CD14-positive monocyte (primary cell): ENCODE measurements around the gene LECT2. TPM values are rescaled to one million over a fixed set of nuclear protein-coding genes. Genes with fewer than 3 reads are reported as not detected.
A peak's percentile ranks its signal among the peaks of the same experiment; 100 is the strongest.

Source experiments
- DNase-seq, 3 donors: peaks; one replicate each; pipeline ENCODE4 v3.0.0-alpha.2; 2011 to 2022
- H2AFZ ChIP-seq: 2 replicates; pipeline ENCODE4 v1.6.0; 2012; ENCODE audit warnings: mild to moderate bottlenecking, low read depth, low read length, inconsistent platforms; ENCODE audit not compliant: insufficient read depth, poor library complexity, severe bottlenecking
- H3K27ac ChIP-seq, 2 donors: 1 replicate in 1 of 2; 2 replicates in 1 of 2; pipeline ENCODE4 v1.5.1; 2012 to 2013; ENCODE audit warnings: low read length in 2 of 2, control low read depth in 1 of 2, inconsistent platforms in 1 of 2, low read depth in 1 of 2, mild to moderate bottlenecking in 1 of 2
- H3K27me3 ChIP-seq, 2 donors: one replicate each; pipeline versions ENCODE4 v1.6.0 to v1.6.1; 2011 to 2013; ENCODE audit warnings: low read length in 2 of 2; ENCODE audit not compliant: control insufficient read depth in 2 of 2, insufficient read depth in 2 of 2
- H3K36me3 ChIP-seq, 2 donors: replicated peaks in 1 of 2; 1 replicate in 1 of 2; 2 replicates in 1 of 2; pipeline versions ENCODE4 v1.5.1 to v1.6.1; 2012 to 2013; ENCODE audit warnings: low read length in 2 of 2, control low read depth in 1 of 2, inconsistent platforms in 1 of 2, mild to moderate bottlenecking in 1 of 2; ENCODE audit not compliant: insufficient read depth in 2 of 2, control insufficient read depth in 1 of 2
- H3K4me1 ChIP-seq, 2 donors: 1 replicate in 1 of 2; 2 replicates in 1 of 2; pipeline versions ENCODE4 v1.5.1 to v1.6.1; 2012 to 2013; ENCODE audit warnings: low read length in 2 of 2, control low read depth in 1 of 2, inconsistent platforms in 1 of 2, mild to moderate bottlenecking in 1 of 2, moderate library complexity in 1 of 2; ENCODE audit not compliant: insufficient read depth in 2 of 2, control insufficient read depth in 1 of 2
- H3K4me2 ChIP-seq: replicated peaks from 2 replicates; pipeline ENCODE3; 2012; ENCODE audit warnings: low read length, moderate library complexity, mild to moderate bottlenecking; ENCODE audit not compliant: poor library complexity, severe bottlenecking; ENCODE audit errors: extremely low read depth
- H3K4me3 ChIP-seq, 3 experiments: fragments of 200-600 bp in 1 of 3; sonication (generic) in 1 of 3; replicated peaks in 1 of 3; 1 replicate in 2 of 3; 2 replicates in 1 of 3; pipeline ENCODE4 v1.5.1; 2011 to 2013; ENCODE audit warnings: low read length in 3 of 3, mild to moderate bottlenecking in 3 of 3, control low read depth in 2 of 3, low read depth in 2 of 3, inconsistent platforms in 1 of 3, moderate library complexity in 1 of 3
- H3K79me2 ChIP-seq: 2 replicates; pipeline ENCODE4 v1.6.0; 2012; ENCODE audit warnings: mild to moderate bottlenecking, control low read depth, inconsistent platforms, low read length, moderate library complexity; ENCODE audit not compliant: insufficient read depth
- H3K9ac ChIP-seq: 2 replicates; pipeline ENCODE4 v1.6.0; 2017; ENCODE audit warnings: low read length, mild to moderate bottlenecking; ENCODE audit not compliant: insufficient read depth, poor library complexity, severe bottlenecking
- H3K9me3 ChIP-seq, 2 donors: replicated peaks in 1 of 2; 1 replicate in 1 of 2; 2 replicates in 1 of 2; pipeline versions ENCODE4 v1.5.1 to v1.6.1; 2012 to 2013; ENCODE audit warnings: low read length in 2 of 2, control low read depth in 1 of 2; ENCODE audit not compliant: control insufficient read depth in 1 of 2, insufficient read depth in 1 of 2
- H4K20me1 ChIP-seq: 2 replicates; pipeline ENCODE4 v1.6.0; 2012; ENCODE audit warnings: mild to moderate bottlenecking, low read length, control low read depth, moderate library complexity; ENCODE audit not compliant: insufficient read depth
- H3K27ac Mint-ChIP-seq, 7 donors: one replicate each; pipeline ENCODE4 v1.8.0; 2020; ENCODE audit warnings: mild to moderate bottlenecking in 7 of 7, mixed read lengths in 7 of 7, moderate library complexity in 6 of 7, inconsistent platforms in 2 of 7
- H3K27me3 Mint-ChIP-seq, 3 donors: one replicate each; pipeline ENCODE4 v1.8.0; 2021 to 2022; ENCODE audit warnings: low read depth in 3 of 3, mild to moderate bottlenecking in 3 of 3, mixed read lengths in 3 of 3, moderate library complexity in 3 of 3, inconsistent platforms in 1 of 3
- H3K36me3 Mint-ChIP-seq, 2 donors: one replicate each; pipeline ENCODE4 v1.8.0; 2020; ENCODE audit warnings: mixed read lengths in 2 of 2, inconsistent platforms in 1 of 2, mild to moderate bottlenecking in 1 of 2
- H3K4me1 Mint-ChIP-seq: one replicate; pipeline ENCODE4 v1.8.0; 2020; ENCODE audit warnings: mild to moderate bottlenecking, mixed read lengths
- H3K4me3 Mint-ChIP-seq, 2 donors: one replicate each; pipeline ENCODE4 v1.8.0; 2020; ENCODE audit warnings: mild to moderate bottlenecking in 2 of 2, mixed read lengths in 2 of 2, moderate library complexity in 1 of 2
- H3K9me3 Mint-ChIP-seq, 7 donors: one replicate each; pipeline ENCODE4 v1.8.0; 2020 to 2022; ENCODE audit warnings: mixed read lengths in 7 of 7, mild to moderate bottlenecking in 6 of 7, moderate library complexity in 6 of 7, inconsistent platforms in 2 of 7
- WGBS: methylation state at CpG from one replicate; pipeline ENCODE4 v1.1.5; 2013; ENCODE audit warnings: missing lambda C conversion rate; ENCODE audit not compliant: insufficient coverage; 5-methylcytosine and 5-hydroxymethylcytosine counted together
- intact Hi-C, 2 donors: fragments of 100-400 bp; cut with micrococcal nuclease; formaldehyde crosslinking; loops; one replicate each; pipeline versions ENCODE4 v1.15.0 to v1.15.1; 2023
- polyA plus RNA-seq, 3 donors: library from polyadenylated mRNA; depleted of rRNA in 1 of 3; unstranded in 2 of 3; stranded (reverse) in 1 of 3; fragments of 300-500 nt in 2 of 3; fragments of >200 nt in 1 of 3; fragmentation: Illumina TruSeq in 2 of 3; gene quantifications; 1 replicate in 2 of 3; 2 replicates in 1 of 3; pipeline ENCODE4 v1.2.3, GENCODE V29; 2012 to 2021
- TF ChIP-seq, protein P1 (sequence below): fragments of 200-600 bp; IDR thresholded peaks from one replicate; pipeline ENCODE4 v1.8.0; 2022; ENCODE audit warnings: antibody characterized with exemption, mild to moderate bottlenecking

The LECT2 gene
- polyA plus RNA-seq, 3 donors = not detected

DNA sequence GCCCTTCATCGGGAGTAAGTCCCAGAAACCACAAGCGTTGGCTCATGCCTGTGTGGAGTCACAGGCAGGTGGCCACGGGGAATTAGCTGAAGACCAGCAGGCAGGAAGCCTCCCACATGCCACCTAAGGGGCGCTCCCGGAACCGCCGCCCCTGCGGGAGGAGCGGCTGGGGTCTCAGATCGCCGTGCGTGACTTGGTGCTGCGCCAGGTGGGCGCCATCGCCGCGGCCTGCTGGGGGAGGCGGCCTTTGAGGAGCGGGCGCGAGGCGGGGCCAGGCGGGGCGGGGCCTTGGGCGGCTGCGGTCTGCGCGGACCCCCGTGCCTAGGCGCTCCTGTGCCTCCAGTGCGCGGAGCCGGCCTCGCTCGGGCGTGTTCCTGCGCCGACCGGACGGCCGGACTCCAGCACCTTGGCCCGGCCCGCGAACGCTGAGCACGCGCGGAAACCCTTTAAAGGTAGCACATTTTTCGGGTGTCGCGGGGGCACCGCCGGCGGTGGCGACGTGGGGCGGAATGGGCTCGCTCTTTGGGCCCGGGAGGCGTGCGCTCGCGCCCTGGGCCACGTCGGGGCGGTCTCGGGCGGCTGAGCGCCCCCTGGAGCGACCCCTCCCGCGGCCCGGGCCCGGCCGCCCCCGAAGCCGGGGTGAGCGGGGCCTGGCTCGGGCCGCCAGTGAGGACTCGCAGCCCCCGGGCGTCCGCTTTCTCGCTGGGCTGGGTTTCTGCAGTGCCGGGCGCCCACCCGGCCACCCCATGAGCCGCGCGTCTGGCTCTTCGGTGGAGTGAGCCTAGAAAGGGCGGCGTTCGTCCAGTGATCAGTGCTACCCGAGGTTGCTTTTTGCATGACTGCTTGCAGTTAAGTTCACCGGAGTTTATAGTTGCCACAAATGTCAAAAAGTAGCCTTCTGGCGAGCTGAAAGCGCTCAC, 24.5 kb downstream of the LECT2 start:
- H3K27ac Mint-ChIP-seq = no peak overlapping the region
- peaks cover 0 to 14% (median 5%) of the 10 kb centered on the region in 7 donors for H3K9me3 Mint-ChIP-seq
- H3K4me2 ChIP-seq = peak overlapping the region; percentile 4
- no peak overlapping the region for H3K9ac ChIP-seq
- intact Hi-C loops = no loop called here
- peaks cover 67 to 85% of the 10 kb centered on the region in 2 donors for H3K27me3 ChIP-seq
- H3K79me2 ChIP-seq = no peaks in the 10 kb centered on the region
- H3K4me1 Mint-ChIP-seq = no peaks in the 10 kb centered on the region
- H4K20me1 ChIP-seq = no peaks in the 10 kb centered on the region
- TF ChIP-seq, protein P1, sequence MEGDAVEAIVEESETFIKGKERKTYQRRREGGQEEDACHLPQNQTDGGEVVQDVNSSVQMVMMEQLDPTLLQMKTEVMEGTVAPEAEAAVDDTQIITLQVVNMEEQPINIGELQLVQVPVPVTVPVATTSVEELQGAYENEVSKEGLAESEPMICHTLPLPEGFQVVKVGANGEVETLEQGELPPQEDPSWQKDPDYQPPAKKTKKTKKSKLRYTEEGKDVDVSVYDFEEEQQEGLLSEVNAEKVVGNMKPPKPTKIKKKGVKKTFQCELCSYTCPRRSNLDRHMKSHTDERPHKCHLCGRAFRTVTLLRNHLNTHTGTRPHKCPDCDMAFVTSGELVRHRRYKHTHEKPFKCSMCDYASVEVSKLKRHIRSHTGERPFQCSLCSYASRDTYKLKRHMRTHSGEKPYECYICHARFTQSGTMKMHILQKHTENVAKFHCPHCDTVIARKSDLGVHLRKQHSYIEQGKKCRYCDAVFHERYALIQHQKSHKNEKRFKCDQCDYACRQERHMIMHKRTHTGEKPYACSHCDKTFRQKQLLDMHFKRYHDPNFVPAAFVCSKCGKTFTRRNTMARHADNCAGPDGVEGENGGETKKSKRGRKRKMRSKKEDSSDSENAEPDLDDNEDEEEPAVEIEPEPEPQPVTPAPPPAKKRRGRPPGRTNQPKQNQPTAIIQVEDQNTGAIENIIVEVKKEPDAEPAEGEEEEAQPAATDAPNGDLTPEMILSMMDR = no peak
- no peaks in the 10 kb centered on the region for H3K9me3 ChIP-seq
- 3% methylated on average over 99 of the region's 99 CpGs for WGBS
- no peak for DNase-seq
- H3K4me1 ChIP-seq = no peaks in the 10 kb centered on the region
- H2AFZ ChIP-seq = no peak overlapping the region
- peaks cover 0 to 2% of the 10 kb centered on the region in 2 donors for H3K36me3 Mint-ChIP-seq
- no peaks in the 10 kb centered on the region for H3K36me3 ChIP-seq
- H3K4me3 ChIP-seq = no peak overlapping the region
- H3K27me3 Mint-ChIP-seq = peaks cover 60 to 77% (median 62%) of the 10 kb centered on the region in 3 donors
- no peak overlapping the region for H3K27ac ChIP-seq
- H3K4me3 Mint-ChIP-seq = peak overlapping the region in 1 of 2 donors; percentile 75

DNA sequence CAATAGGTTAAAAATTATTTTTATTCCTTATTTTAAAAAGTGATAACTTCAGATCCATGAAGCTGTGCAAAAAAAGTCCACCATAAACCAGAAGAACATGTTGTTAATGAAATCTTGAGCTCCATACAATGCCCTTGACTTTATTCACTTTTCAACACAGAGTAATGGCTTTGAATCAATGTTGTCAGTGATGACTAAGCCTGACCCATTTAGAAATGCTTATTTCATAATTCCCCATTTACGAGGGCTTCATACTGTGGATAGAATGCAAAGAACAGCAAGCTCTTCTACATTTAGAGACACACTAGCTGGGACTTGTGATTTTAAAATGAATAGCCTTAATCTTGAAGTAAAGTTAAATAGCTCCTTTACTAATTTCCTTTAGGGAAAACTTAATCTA, 33.4 kb downstream of the LECT2 start:
- Histone ChIP-seq H3K79me2 (no peaks in the 10 kb centered on the region), H3K27ac (no peak overlapping the region), H3K27me3 (peaks cover 46 to 47% of the 10 kb centered on the region in 2 donors), H3K4me2 (no peak overlapping the region), H3K36me3 (no peaks in the 10 kb centered on the region), H4K20me1 (no peaks in the 10 kb centered on the region), H3K4me1 (no peaks in the 10 kb centered on the region), H3K9ac (no peak overlapping the region), H3K9me3 (no peaks in the 10 kb centered on the region), H3K4me3 (no peak overlapping the region), H2AFZ (no peak overlapping the region)
- TF ChIP-seq, protein P1 = no peak
- peaks cover 22 to 44% (median 33%) of the 10 kb centered on the region in 3 donors for H3K27me3 Mint-ChIP-seq
- peaks cover 0 to 2% (median 0%) of the 10 kb centered on the region in 7 donors for H3K9me3 Mint-ChIP-seq
- no peaks in the 10 kb centered on the region for H3K4me1 Mint-ChIP-seq
- no peak overlapping the region for H3K27ac Mint-ChIP-seq
- H3K36me3 Mint-ChIP-seq = no peaks in the 10 kb centered on the region
- no CpG with 5 or more reads among the region's 1 CpG for WGBS
- intact Hi-C loops = no loop called here
- DNase-seq = no peak
- no peak overlapping the region for H3K4me3 Mint-ChIP-seq
